ENCODE measurements around the gene TNS4.
"Not testable (repeated sequence)": the region's sequence is repeated elsewhere in the genome, so short reads cannot be mapped to it uniquely, and the experiment has no call there.

Gene TNS4

GRCh38 chr17:40548491-40548981 lies 47.1 kb upstream of the TNS4 start:
- H3K27ac ChIP-seq (ENCODE audit: low read length): no peak overlapping the region
- no peak overlapping the region for H3K4me3 ChIP-seq (ENCODE audit: low read length)
- no peaks in the 10 kb centered on the region for H3K36me3 ChIP-seq (replicated peaks; ENCODE audit: insufficient read depth, low read length)
- no peaks in the 10 kb centered on the region for H3K9me3 ChIP-seq (replicated peaks; ENCODE audit: insufficient read depth, low read length)
- no peaks in the 10 kb centered on the region for H3K4me1 ChIP-seq (ENCODE audit: low read length)
- no peaks in the 10 kb centered on the region for H4K20me1 ChIP-seq (ENCODE audit: insufficient read depth, low read length)
- DNase-seq: no peak
- no peaks in the 10 kb centered on the region for H3F3A ChIP-seq (ENCODE audit: insufficient read depth, low read length)
- no peak for TF ChIP-seq EZH2phosphoT487 (IDR thresholded peaks at IDR 0.05; ENCODE audit: low read length)
- no peak for TF ChIP-seq CTCF (IDR thresholded peaks at IDR 0.05; ENCODE audit: low read length)
- no peak for TF ChIP-seq EZH2 (optimal IDR thresholded peaks at IDR 0.05; ENCODE audit: low read depth, low read length)
- no peak overlapping the region for H2AFZ ChIP-seq (ENCODE audit: low read length)
- H3K79me2 ChIP-seq (ENCODE audit: low read length): no peaks in the 10 kb centered on the region
- no peaks in the 10 kb centered on the region for H3K9me2 ChIP-seq (replicated peaks; ENCODE audit: insufficient read depth, low read length)
- H3K9ac ChIP-seq (ENCODE audit: low read length): no peak overlapping the region
- H3K4me2 ChIP-seq (ENCODE audit: low read depth, low read length): no peak overlapping the region
- H3K27me3 ChIP-seq (replicated peaks; ENCODE audit: insufficient read depth, low read length): no peaks in the 10 kb centered on the region

- Histone ChIP-seq H3K4me2 (ENCODE audit: low read depth, low read length) (no peak overlapping the region), H3K36me3 (replicated peaks; ENCODE audit: insufficient read depth, low read length) (no peaks in the 10 kb centered on the region), H3K27me3 (replicated peaks; ENCODE audit: insufficient read depth, low read length) (no peaks in the 10 kb centered on the region), H4K20me1 (ENCODE audit: insufficient read depth, low read length) (no peaks in the 10 kb centered on the region), H2AFZ (ENCODE audit: low read length) (no peak overlapping the region), H3K9me3 (replicated peaks; ENCODE audit: insufficient read depth, low read length) (no peaks in the 10 kb centered on the region), H3K4me1 (ENCODE audit: low read length) (no peaks in the 10 kb centered on the region), H3K79me2 (ENCODE audit: low read length) (no peaks in the 10 kb centered on the region), H3F3A (ENCODE audit: insufficient read depth, low read length) (no peaks in the 10 kb centered on the region), H3K9me2 (replicated peaks; ENCODE audit: insufficient read depth, low read length) (no peaks in the 10 kb centered on the region), H3K4me3 (ENCODE audit: low read length) (no peak overlapping the region), H3K27ac (ENCODE audit: low read length) (no peak overlapping the region), H3K9ac (ENCODE audit: low read length) (no peak overlapping the region)
- TF ChIP-seq EZH2phosphoT487 (IDR thresholded peaks at IDR 0.05; ENCODE audit: low read length) (no peak), EZH2 (optimal IDR thresholded peaks at IDR 0.05; ENCODE audit: low read depth, low read length) (no peak), CTCF (IDR thresholded peaks at IDR 0.05; ENCODE audit: low read length) (no peak)
- DNase-seq: no peak
Observed at GRCh38 chr17:40547785-40548478, 46.5 kb upstream of the TNS4 start.

- no peak overlapping the region for H3K9ac ChIP-seq (ENCODE audit: low read length)
- no peak overlapping the region for H2AFZ ChIP-seq (ENCODE audit: low read length)
- no peak for DNase-seq
- H3K27ac ChIP-seq (ENCODE audit: low read length): no peak overlapping the region
- H3K79me2 ChIP-seq (ENCODE audit: low read length): no peaks in the 10 kb centered on the region
- no peaks in the 10 kb centered on the region for H3K9me2 ChIP-seq (replicated peaks; ENCODE audit: insufficient read depth, low read length)
- H3F3A ChIP-seq (ENCODE audit: insufficient read depth, low read length): no peaks in the 10 kb centered on the region
- H4K20me1 ChIP-seq (ENCODE audit: insufficient read depth, low read length): no peaks in the 10 kb centered on the region
- no peaks in the 10 kb centered on the region for H3K27me3 ChIP-seq (replicated peaks; ENCODE audit: insufficient read depth, low read length)
- no peaks in the 10 kb centered on the region for H3K36me3 ChIP-seq (replicated peaks; ENCODE audit: insufficient read depth, low read length)
- no peaks in the 10 kb centered on the region for H3K4me1 ChIP-seq (ENCODE audit: low read length)
- H3K9me3 ChIP-seq (replicated peaks; ENCODE audit: insufficient read depth, low read length): no peaks in the 10 kb centered on the region
- H3K4me2 ChIP-seq (ENCODE audit: low read depth, low read length): no peak overlapping the region
- TF ChIP-seq EZH2phosphoT487 (IDR thresholded peaks at IDR 0.05; ENCODE audit: low read length) (no peak), CTCF (IDR thresholded peaks at IDR 0.05; ENCODE audit: low read length) (no peak), EZH2 (optimal IDR thresholded peaks at IDR 0.05; ENCODE audit: low read depth, low read length) (no peak)
- no peak overlapping the region for H3K4me3 ChIP-seq (ENCODE audit: low read length)
Observed at GRCh38 chr17:40547079-40547784, 45.8 kb upstream of the TNS4 start.

GRCh38 chr17:40546497-40546896 lies 45.1 kb upstream of the TNS4 start:
- not testable (repeated sequence) for H3K36me3 ChIP-seq (replicated peaks; ENCODE audit: insufficient read depth, low read length); H3K27ac ChIP-seq (ENCODE audit: low read length); H2AFZ ChIP-seq (ENCODE audit: low read length); DNase-seq; H4K20me1 ChIP-seq (ENCODE audit: insufficient read depth, low read length); H3K4me3 ChIP-seq (ENCODE audit: low read length); H3F3A ChIP-seq (ENCODE audit: insufficient read depth, low read length); H3K79me2 ChIP-seq (ENCODE audit: low read length); H3K9me2 ChIP-seq (replicated peaks; ENCODE audit: insufficient read depth, low read length); H3K27me3 ChIP-seq (replicated peaks; ENCODE audit: insufficient read depth, low read length); H3K9me3 ChIP-seq (replicated peaks; ENCODE audit: insufficient read depth, low read length); H3K9ac ChIP-seq (ENCODE audit: low read length); H3K4me2 ChIP-seq (ENCODE audit: low read depth, low read length); H3K4me1 ChIP-seq (ENCODE audit: low read length)
